DMS114 treated with DMSO at 0.1 percent for 48 hours (cell line): ENCODE measurements around the gene EPB41L1.
A peak's percentile ranks its signal among the peaks of the same experiment; 100 is the strongest.

Experiments used
- DNase-seq: peaks from one replicate; lab custom pipeline; 2025; ENCODE audit not compliant: unreplicated experiment; lab: John Stamatoyannopoulos, UW

EPB41L1 gene

GRCh38 chr20:36218380-36219064 is 64.0 kb downstream of the EPB41L1 start:
- no peak for DNase-seq

- DNase-seq = no peak
Measured at GRCh38 chr20:36219671-36220220, 65.2 kb downstream of the EPB41L1 start.

- no peak for DNase-seq
Measured at GRCh38 chr20:36225666-36226065, 71.1 kb downstream of the EPB41L1 start.

- no peak for DNase-seq
Measured at GRCh38 chr20:36228770-36229169, 74.2 kb downstream of the EPB41L1 start.

- DNase-seq = no peak
Measured at GRCh38 chr20:36230019-36230418, 75.5 kb downstream of the EPB41L1 start.

GRCh38 chr20:36231331-36231730 is 76.8 kb downstream of the EPB41L1 start:
- DNase-seq = no peak

- DNase-seq = no peak
Measured at GRCh38 chr20:36234771-36235320, 80.3 kb downstream of the EPB41L1 start.

- DNase-seq = peak; percentile 50
Measured at GRCh38 chr20:36235892-36236785, 81.6 kb downstream of the EPB41L1 start, which contains the start of gene AAR2. Gene AAR2 (plus strand): TSS chr20:36236478. CDS start chr20:36239869, 3,391 bp downstream.

- no peak for DNase-seq
Measured at GRCh38 chr20:36236786-36237121, 82.2 kb downstream of the EPB41L1 start.

- DNase-seq = no peak
Measured at GRCh38 chr20:36237477-36237876, 82.9 kb downstream of the EPB41L1 start.

- no peak for DNase-seq
Measured at GRCh38 chr20:36238153-36238552, 83.6 kb downstream of the EPB41L1 start.

- no peak for DNase-seq
Measured at GRCh38 chr20:36238760-36239159, 84.2 kb downstream of the EPB41L1 start.

GRCh38 chr20:36240076-36240475 is 85.5 kb downstream of the EPB41L1 start:
- no peak for DNase-seq

GRCh38 chr20:36241678-36242077 is 87.1 kb downstream of the EPB41L1 start:
- no peak for DNase-seq

GRCh38 chr20:36243726-36244125 is 89.2 kb downstream of the EPB41L1 start:
- no peak for DNase-seq

GRCh38 chr20:36246401-36246800 is 91.9 kb downstream of the EPB41L1 start:
- DNase-seq = no peak

- DNase-seq = no peak
Measured at GRCh38 chr20:36248836-36249235, 94.3 kb downstream of the EPB41L1 start.

GRCh38 chr20:36249450-36249849 is 94.9 kb downstream of the EPB41L1 start:
- no peak for DNase-seq

- DNase-seq = no peak
Measured at GRCh38 chr20:36251426-36251825, 96.9 kb downstream of the EPB41L1 start.

- no peak for DNase-seq
Measured at GRCh38 chr20:36252511-36252910, 98.0 kb downstream of the EPB41L1 start.

- no peak for DNase-seq
Measured at GRCh38 chr20:36253036-36253435, 98.5 kb downstream of the EPB41L1 start.

GRCh38 chr20:36254076-36254475 is 99.5 kb downstream of the EPB41L1 start:
- DNase-seq = no peak
